SK-N-MC (cell line): ENCODE measurements around the gene GPR155.
"Not testable (repeated sequence)": the region's sequence is repeated elsewhere in the genome, so short reads cannot be mapped to it uniquely, and the experiment has no call there.

Experiments
- DNase-seq: peaks from one replicate; pipeline ENCODE4 v3.0.0-alpha.2; 2011; ENCODE audit warnings: low read depth, low spot score
- H3K27ac ChIP-seq: fragments of 200-600 bp; sonication (generic); 2 replicates; pipeline ENCODE4 v1.5.1; 2016; ENCODE audit warnings: mixed run types
- H3K36me3 ChIP-seq: fragments of 200-600 bp; sonication (generic); 2 replicates; pipeline ENCODE4 v1.6.1; 2017; ENCODE audit warnings: antibody characterized with exemption, low read length, mixed read lengths; ENCODE audit not compliant: insufficient read depth
- H3K4me3 ChIP-seq: fragments of 200-600 bp; sonication (generic); 2 replicates; pipeline ENCODE4 v1.5.1; 2016
- H3K9ac ChIP-seq: fragments of 200-600 bp; sonication (generic); 2 replicates; pipeline ENCODE4 v1.8.0; 2017; ENCODE audit warnings: mixed run types, mixed read lengths; ENCODE audit not compliant: insufficient read length
- H3K9me3 ChIP-seq: fragments of 200-600 bp; sonication (generic); 2 replicates; pipeline ENCODE4 v1.6.1; 2017; ENCODE audit warnings: low read depth, mild to moderate bottlenecking, antibody characterized with exemption, low read length, moderate library complexity, mixed read lengths
- EZH2 ChIP-seq: fragments of 200-600 bp; sonication (generic); IDR thresholded peaks from one replicate; pipeline ENCODE4 v1.6.1; 2017; ENCODE audit warnings: antibody characterized with exemption
- FOXP2 ChIP-seq: optimal IDR thresholded peaks from 2 replicates; pipeline ENCODE3; 2011; ENCODE audit warnings: mild to moderate bottlenecking, moderate library complexity; ENCODE audit not compliant: insufficient read depth; ENCODE audit errors: extremely low read length, control extremely low read depth
- POLR2AphosphoS5 ChIP-seq: IDR thresholded peaks from 2 replicates; pipeline ENCODE4 v1.6.1; 2012; ENCODE audit warnings: mild to moderate bottlenecking, low read depth, low read length, borderline replicate concordance

GPR155 gene

DNA sequence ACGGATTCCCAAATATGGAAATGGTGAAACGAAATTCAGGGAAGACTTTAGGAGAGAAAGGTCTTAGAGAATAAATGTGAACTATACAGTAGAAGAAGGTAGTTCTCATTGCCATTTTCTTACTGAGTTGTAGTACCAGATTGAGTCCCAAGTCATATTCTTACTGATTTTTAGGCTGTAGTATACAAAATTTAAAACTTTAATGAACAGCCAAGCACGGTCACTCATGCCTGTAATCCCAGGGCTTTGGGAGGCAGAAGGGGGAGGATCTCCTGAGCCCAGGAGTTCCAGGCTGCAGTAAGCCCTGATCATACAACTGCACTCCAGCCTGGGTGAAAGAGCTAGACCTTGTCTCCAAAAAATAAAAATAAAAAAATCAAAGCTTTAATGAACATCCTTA is 89.1 kb downstream of the GPR155 start:
- DNase-seq: no peak
- Histone ChIP-seq H3K9me3 (no peaks in the 10 kb centered on the region), H3K9ac (no peak overlapping the region), H3K27ac (no peak overlapping the region), H3K4me3 (no peak overlapping the region), H3K36me3 (peaks cover 8% of the 10 kb centered on the region; the same call in 1 of the 2 replicates)
- no peak for TF ChIP-seq EZH2

DNA sequence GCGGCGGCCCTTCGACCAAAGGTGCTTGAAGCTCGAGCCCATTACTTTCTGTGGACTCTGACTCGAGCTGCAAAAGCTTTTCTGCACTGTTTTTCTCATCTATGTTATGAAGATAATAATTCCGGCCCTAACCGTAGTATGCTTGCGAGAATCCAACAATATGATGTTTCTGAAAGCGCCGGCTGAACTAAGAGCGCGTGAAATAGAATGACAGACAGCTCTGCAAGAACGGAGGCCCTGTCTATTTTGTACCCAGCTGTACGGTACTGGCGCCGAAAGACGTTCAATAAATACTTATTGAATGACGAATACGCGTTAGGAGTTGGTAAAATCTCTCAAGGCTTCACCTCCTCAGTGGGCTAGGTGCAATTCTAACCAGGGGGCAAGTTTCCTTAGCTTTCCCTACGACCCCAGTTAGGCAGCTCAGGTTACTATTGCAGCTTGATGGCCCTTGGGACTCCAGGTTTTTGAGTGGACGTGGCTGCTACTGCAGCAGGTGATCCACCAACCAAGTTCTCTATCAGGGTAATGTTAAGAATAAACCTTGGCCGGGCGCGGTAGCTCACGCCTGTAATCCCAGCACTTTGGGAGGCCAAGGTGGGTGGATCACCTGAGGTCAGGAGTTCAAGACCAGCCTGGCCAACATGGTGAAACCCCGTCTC is 90.7 kb downstream of the GPR155 start:
- Histone ChIP-seq H3K9me3 (no peaks in the 10 kb centered on the region), H3K4me3 (peak overlapping the region; percentile 87), H3K27ac (no peak overlapping the region), H3K9ac (peak overlapping the region; percentile 85), H3K36me3 (peaks cover 2% of the 10 kb centered on the region; the same call in 1 of the 2 replicates)
- no peak for TF ChIP-seq EZH2
- no peak for DNase-seq

DNA sequence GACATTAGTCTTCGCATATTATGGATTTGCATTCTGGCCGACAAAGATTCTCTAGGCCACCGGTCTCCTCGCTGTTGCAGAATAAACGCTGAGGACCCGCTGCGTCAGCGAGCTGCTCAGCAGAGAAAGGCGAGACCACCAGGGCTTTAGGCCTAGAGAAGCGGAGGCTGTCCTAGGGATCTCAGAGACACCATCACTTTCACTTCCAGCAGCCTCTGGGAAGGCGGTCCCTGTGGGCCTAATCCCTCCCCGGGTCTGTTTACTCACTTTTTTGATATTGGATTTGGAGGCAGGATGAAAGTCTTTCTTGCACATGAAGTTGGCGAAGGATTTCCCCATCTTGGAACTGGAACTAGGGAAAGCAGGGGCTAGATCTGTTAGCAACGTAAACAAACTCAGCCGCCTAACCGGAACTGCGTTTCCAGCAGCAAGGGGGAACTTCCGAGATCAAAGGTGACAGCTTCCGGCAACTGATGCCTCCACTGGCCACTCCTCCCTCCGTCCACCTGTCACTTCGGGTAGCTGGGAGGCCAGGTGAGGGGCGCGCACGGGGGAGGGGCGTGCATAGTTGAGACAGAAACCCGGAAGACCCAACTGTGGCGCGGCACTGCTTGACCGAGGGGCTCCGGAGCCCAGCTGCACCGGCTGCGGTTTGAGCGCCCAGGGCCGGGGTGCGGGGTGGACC is 91.4 kb downstream of the GPR155 start, which contains the start of gene SCRN3:
Gene SCRN3 (plus strand): TSS at position 447 of the 685 bp plus-strand sequence. CDS start 2,554 bp downstream, outside the sequence.
- Histone ChIP-seq H3K27ac (no peak within 1 kb of the TSS), H3K9ac (peak within 1 kb of the TSS; percentile 85), H3K9me3 (no peaks in the 10 kb centered on the region), H3K4me3 (peak within 1 kb of the TSS; percentile 87), H3K36me3 (no peaks in the 10 kb centered on the region)
- DNase-seq: peak; percentile 14
- peak; percentile 79 for TF ChIP-seq POLR2AphosphoS5
- no peak for TF ChIP-seq FOXP2

DNA sequence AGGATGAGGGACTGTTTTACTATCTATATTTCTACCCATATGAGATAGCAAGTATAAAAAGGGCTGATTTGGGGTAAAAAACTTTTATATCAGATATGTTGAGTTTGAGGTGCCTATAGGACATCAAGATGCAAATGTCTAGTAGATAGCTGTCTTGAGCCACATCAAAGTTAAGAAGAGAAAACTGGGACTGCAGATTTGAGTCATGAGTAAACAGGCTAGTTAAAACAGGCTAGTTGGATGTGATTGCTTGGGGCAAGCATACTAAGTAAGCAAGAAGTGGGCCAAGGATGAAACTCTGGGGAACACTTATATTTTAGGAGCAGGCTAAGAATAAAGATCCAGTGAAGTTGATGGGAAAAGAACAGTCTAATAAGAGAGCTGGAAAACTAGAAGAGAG is 94.1 kb downstream of the GPR155 start:
- no peak for TF ChIP-seq POLR2AphosphoS5
- no peak for TF ChIP-seq FOXP2
- TF ChIP-seq EZH2: no peak
- H3K4me3 ChIP-seq: no peak overlapping the region
- H3K27ac ChIP-seq: no peak overlapping the region
- H3K9ac ChIP-seq: no peak overlapping the region
- no peaks in the 10 kb centered on the region for H3K36me3 ChIP-seq
- H3K9me3 ChIP-seq: no peaks in the 10 kb centered on the region
- no peak for DNase-seq

DNA sequence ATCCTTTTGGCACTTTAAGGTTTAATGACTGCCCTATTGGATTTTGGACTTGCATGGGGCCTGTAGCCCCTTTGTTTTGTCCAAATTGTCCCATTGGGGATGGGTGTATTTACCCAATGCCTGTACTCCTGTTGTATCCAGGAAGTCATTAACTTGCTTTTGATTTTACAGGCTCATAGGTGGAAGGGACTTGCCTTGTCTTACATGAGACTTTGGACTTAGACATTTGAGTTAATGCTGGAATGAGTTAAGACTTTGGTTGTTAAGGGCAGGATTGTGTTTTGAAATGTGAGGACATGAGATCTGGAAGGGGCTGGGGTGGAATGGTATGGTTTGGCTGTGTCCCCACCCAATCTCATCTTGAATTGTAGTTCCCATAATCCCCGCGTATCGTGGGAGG is 96.5 kb downstream of the GPR155 start:
- H3K36me3 ChIP-seq: peaks cover 17% of the 10 kb centered on the region
- not testable (repeated sequence) for DNase-seq, H3K27ac ChIP-seq, H3K9ac ChIP-seq, H3K4me3 ChIP-seq, H3K9me3 ChIP-seq

DNA sequence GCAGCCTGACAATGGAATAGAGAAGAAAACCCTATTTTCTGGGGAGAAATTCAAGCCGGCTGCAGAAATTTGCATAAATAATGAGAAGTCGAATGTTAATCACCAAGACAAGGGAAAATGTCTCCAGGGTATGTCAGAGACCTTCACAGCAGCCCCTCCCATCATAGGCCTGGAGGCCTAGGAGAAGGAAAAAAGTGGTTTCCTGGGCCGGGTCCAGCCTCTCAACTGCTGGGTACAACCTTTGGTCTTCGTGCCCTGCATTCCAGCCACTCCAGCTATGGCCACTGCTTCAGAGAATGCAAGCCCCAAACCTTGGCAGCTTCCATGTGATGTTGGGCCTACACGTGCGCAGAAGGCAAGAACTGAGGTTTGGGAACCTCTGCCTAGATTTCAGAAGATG is 97.3 kb downstream of the GPR155 start:
- Histone ChIP-seq H3K9ac (no peak overlapping the region), H3K27ac (no peak overlapping the region), H3K4me3 (no peak overlapping the region), H3K36me3 (peaks cover 24% of the 10 kb centered on the region), H3K9me3 (no peaks in the 10 kb centered on the region)
- no peak for DNase-seq
- TF ChIP-seq POLR2AphosphoS5: no peak
- TF ChIP-seq FOXP2: no peak
- no peak for TF ChIP-seq EZH2

DNA sequence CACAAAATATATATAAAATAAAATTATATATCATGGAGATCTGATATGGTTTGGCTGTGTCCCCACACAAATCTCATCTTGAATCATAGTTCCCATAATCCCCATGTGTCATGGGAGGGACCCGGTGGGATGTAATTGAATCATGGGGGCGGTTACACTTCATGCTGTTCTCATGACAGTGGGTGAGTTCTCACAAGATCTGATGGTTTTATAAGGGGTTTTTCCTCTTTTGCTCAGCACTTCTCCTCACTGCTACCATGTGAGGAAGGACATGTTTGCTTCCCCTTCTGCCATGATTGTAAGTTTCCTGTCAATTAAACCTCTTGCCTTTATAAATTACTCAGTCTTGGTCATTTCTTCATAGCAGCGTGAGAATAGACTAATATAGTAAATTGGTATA is 98.1 kb downstream of the GPR155 start:
- not testable (repeated sequence) for DNase-seq

DNA sequence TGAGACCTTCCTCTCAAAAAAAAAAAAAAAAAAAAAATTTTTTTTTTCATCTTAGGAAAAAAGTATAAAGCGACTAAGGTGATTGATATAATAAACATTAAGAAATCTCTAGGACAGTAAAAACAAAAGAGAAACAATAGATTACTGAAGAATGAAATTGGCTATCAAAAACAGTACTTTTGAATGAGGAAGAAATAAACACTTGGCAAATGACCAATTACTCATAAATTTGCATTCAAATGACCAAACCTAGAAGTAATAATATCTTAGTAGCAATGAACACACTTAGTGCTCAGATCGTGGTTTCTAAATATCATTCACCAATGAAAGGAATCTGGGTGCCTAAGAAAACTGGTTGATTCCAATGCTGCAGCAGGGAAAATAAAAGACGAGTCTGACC is 101.6 kb downstream of the GPR155 start:
- H3K9ac ChIP-seq: no peak overlapping the region
- H3K36me3 ChIP-seq: peaks cover 29% of the 10 kb centered on the region
- H3K27ac ChIP-seq: no peak overlapping the region
- H3K4me3 ChIP-seq: no peak overlapping the region
- DNase-seq: no peak
- no peaks in the 10 kb centered on the region for H3K9me3 ChIP-seq
- no peak for TF ChIP-seq POLR2AphosphoS5
- no peak for TF ChIP-seq EZH2
- no peak for TF ChIP-seq FOXP2

More for the DNA sequence above, 98.1 kb downstream of the GPR155 start:
- H3K27ac ChIP-seq, H3K4me3 ChIP-seq, H3K9ac ChIP-seq, H3K9me3 ChIP-seq: not testable (repeated sequence)
- peaks cover 29% of the 10 kb centered on the region for H3K36me3 ChIP-seq

DNA sequence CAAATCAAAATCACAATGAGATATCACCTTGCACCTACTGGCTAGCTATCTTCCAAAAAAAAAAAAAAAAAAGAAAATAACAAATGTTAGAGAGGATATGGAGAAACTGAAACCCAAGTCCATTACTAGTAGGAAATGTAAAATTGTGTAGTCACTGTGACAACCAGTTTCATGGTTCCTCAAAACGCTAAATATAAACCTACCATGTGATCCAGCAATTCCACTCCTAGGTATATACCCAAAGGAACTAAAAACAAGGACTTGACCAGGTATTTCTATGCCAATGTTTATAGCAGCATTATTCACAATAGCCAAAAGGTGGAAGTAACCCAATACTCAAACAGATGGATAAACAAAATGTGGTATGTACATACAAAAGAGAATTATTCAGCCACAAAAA is 103.0 kb downstream of the GPR155 start:
- no peak for DNase-seq
- no peak overlapping the region for H3K27ac ChIP-seq
- TF ChIP-seq FOXP2 (no peak), POLR2AphosphoS5 (no peak)
- H3K4me3 ChIP-seq: no peak overlapping the region
- peaks cover 37% of the 10 kb centered on the region for H3K36me3 ChIP-seq
- no peaks in the 10 kb centered on the region for H3K9me3 ChIP-seq
- H3K9ac ChIP-seq: no peak overlapping the region
